ENCODE measurements around the gene CNTROB.

DNA sequence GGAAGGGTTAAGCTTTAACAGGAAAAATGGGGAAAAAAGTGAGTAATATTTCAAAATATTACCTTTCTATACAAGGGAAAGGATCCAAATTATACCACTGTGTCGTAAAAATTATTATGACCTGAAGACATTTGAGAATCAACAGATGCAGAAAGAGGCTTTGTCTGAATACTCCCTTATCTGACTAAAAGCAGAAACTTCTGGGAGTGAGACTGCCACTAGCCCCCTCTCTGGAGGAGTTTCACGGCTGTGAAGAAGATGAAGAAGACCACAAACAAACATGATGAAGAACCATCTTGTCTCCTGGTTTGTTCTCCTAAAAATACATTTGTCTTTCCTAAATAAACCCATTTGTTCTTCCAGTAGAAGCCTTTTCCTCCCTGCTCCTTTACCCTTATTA is 29.4 kb downstream of the CNTROB start:
- TF ChIP-seq, protein P1, sequence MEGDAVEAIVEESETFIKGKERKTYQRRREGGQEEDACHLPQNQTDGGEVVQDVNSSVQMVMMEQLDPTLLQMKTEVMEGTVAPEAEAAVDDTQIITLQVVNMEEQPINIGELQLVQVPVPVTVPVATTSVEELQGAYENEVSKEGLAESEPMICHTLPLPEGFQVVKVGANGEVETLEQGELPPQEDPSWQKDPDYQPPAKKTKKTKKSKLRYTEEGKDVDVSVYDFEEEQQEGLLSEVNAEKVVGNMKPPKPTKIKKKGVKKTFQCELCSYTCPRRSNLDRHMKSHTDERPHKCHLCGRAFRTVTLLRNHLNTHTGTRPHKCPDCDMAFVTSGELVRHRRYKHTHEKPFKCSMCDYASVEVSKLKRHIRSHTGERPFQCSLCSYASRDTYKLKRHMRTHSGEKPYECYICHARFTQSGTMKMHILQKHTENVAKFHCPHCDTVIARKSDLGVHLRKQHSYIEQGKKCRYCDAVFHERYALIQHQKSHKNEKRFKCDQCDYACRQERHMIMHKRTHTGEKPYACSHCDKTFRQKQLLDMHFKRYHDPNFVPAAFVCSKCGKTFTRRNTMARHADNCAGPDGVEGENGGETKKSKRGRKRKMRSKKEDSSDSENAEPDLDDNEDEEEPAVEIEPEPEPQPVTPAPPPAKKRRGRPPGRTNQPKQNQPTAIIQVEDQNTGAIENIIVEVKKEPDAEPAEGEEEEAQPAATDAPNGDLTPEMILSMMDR (IDR thresholded peaks at IDR 0.05) = no peak
- TF ChIP-seq, protein P2, sequence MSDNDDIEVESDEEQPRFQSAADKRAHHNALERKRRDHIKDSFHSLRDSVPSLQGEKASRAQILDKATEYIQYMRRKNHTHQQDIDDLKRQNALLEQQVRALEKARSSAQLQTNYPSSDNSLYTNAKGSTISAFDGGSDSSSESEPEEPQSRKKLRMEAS (CRISPR knock-in tag; IDR thresholded peaks at IDR 0.05) = no peak
- TF ChIP-seq KAT7 (CRISPR knock-in tag; IDR thresholded peaks at IDR 0.05; ENCODE audit: borderline replicate concordance) (no peak), ZNF138 (CRISPR knock-in tag; conservative IDR thresholded peaks at IDR 0.05) (no peak), ZNF219 (CRISPR knock-in tag; IDR thresholded peaks at IDR 0.05; ENCODE audit: borderline replicate concordance) (no peak)
- TF ChIP-seq, protein P3, sequence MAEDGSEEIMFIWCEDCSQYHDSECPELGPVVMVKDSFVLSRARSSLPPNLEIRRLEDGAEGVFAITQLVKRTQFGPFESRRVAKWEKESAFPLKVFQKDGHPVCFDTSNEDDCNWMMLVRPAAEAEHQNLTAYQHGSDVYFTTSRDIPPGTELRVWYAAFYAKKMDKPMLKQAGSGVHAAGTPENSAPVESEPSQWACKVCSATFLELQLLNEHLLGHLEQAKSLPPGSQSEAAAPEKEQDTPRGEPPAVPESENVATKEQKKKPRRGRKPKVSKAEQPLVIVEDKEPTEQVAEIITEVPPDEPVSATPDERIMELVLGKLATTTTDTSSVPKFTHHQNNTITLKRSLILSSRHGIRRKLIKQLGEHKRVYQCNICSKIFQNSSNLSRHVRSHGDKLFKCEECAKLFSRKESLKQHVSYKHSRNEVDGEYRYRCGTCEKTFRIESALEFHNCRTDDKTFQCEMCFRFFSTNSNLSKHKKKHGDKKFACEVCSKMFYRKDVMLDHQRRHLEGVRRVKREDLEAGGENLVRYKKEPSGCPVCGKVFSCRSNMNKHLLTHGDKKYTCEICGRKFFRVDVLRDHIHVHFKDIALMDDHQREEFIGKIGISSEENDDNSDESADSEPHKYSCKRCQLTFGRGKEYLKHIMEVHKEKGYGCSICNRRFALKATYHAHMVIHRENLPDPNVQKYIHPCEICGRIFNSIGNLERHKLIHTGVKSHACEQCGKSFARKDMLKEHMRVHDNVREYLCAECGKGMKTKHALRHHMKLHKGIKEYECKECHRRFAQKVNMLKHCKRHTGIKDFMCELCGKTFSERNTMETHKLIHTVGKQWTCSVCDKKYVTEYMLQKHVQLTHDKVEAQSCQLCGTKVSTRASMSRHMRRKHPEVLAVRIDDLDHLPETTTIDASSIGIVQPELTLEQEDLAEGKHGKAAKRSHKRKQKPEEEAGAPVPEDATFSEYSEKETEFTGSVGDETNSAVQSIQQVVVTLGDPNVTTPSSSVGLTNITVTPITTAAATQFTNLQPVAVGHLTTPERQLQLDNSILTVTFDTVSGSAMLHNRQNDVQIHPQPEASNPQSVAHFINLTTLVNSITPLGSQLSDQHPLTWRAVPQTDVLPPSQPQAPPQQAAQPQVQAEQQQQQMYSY (CRISPR knock-in tag; IDR thresholded peaks at IDR 0.05) = no peak
- TF ChIP-seq, protein P4, sequence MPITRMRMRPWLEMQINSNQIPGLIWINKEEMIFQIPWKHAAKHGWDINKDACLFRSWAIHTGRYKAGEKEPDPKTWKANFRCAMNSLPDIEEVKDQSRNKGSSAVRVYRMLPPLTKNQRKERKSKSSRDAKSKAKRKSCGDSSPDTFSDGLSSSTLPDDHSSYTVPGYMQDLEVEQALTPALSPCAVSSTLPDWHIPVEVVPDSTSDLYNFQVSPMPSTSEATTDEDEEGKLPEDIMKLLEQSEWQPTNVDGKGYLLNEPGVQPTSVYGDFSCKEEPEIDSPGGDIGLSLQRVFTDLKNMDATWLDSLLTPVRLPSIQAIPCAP (CRISPR knock-in tag; IDR thresholded peaks at IDR 0.05) = no peak
- TF ChIP-seq, protein P5, sequence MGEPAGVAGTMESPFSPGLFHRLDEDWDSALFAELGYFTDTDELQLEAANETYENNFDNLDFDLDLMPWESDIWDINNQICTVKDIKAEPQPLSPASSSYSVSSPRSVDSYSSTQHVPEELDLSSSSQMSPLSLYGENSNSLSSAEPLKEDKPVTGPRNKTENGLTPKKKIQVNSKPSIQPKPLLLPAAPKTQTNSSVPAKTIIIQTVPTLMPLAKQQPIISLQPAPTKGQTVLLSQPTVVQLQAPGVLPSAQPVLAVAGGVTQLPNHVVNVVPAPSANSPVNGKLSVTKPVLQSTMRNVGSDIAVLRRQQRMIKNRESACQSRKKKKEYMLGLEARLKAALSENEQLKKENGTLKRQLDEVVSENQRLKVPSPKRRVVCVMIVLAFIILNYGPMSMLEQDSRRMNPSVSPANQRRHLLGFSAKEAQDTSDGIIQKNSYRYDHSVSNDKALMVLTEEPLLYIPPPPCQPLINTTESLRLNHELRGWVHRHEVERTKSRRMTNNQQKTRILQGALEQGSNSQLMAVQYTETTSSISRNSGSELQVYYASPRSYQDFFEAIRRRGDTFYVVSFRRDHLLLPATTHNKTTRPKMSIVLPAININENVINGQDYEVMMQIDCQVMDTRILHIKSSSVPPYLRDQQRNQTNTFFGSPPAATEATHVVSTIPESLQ (CRISPR knock-in tag; IDR thresholded peaks at IDR 0.05) = no peak
